HG03066 (cell line): ENCODE results near the gene NLN.
"Not testable (repeated sequence)": the region's sequence is repeated elsewhere in the genome, so short reads cannot be mapped to it uniquely, and the experiment has no call there.

Experiments
- ATAC-seq: cut with Tn5 transposase; IDR thresholded peaks from one replicate; pipeline ENCODE4 v1.9.1; 2021; ENCODE audit warnings: low read depth; ENCODE audit not compliant: unreplicated experiment

NLN gene

DNA sequence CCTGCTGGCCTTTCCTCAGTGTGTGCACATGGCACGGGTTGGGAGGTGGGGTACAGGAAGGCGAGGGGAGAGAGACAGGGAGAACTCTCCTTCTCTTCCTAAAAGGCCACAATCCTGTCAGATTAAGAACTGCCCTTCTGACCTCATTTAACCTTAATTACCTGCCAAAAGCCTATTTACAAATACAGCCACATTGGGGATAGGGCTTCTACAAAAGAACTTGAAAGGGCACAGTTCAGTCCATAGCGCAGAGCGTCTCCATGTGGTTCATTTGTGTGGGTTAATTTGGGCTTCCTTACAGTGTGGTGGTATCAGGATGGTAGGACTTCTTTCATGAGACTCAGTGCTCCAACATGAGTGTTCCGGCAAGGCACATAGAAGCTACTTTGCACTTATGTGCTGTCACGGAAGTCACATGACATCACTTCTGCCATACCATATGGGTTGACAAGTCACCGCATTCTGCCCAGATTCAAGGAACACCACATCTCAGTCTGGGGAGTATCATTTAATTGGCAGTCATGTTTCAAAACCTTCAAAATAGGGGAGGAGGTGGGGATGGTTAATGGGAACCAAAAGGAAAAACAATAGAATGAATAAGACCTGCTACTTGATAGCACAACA is 46.8 kb downstream of the NLN start:
- ATAC-seq, result no peak

GRCh38 chr5:65769539-65769938 is 47.5 kb downstream of the NLN start:
- ATAC-seq, result no peak

- no peak for ATAC-seq
Observed at GRCh38 chr5:65771266-65771665, 49.3 kb downstream of the NLN start.

DNA sequence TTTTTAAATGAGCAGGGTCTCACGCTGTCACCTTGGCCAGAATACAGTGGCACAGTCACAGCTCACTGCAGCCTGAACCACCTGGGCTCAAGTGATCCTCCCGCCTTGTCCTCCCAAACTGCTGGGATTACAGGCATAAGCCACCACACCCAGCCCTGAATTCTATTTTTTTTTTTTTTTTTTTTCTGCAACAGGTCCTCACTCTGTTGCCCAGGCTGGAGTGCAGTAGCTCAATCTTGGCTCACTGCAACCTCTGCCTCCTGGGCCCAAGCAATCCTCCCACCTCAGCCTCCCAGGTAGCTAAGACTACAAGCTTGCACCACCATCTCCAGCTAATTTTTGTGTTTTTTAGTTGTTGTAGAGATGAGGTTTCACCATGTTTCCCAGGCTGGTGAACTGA is 51.0 kb downstream of the NLN start:
- ATAC-seq, result not testable (repeated sequence)

DNA sequence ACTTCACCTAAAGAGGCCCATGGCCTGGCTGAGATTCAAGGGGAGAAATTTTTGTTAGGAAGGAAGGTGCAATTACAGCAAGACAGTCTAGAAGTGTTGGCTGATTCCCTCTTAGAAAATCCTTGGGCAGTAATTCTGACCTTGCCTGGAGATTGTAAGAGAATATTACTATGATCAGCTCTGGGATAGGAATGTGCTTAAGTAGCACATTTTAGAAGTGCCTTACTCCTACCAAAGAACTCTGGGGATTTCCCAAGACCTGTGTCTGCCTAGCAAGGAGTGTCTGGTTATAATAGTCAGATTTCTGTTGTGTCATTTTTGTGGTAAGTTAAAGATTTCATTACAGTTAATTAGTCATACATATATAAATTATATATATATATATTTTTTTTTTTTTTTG is 52.3 kb downstream of the NLN start:
- no peak for ATAC-seq

GRCh38 chr5:65775476-65775875 is 53.5 kb downstream of the NLN start:
- no peak for ATAC-seq

- no peak for ATAC-seq
Observed at GRCh38 chr5:65776441-65777141, 54.6 kb downstream of the NLN start.

- no peak for ATAC-seq
Observed at GRCh38 chr5:65778126-65778525, 56.1 kb downstream of the NLN start.

GRCh38 chr5:65779643-65780042 is 57.6 kb downstream of the NLN start:
- ATAC-seq, result no peak

GRCh38 chr5:65788296-65788695 is 66.3 kb downstream of the NLN start:
- ATAC-seq, result not testable (repeated sequence)

DNA sequence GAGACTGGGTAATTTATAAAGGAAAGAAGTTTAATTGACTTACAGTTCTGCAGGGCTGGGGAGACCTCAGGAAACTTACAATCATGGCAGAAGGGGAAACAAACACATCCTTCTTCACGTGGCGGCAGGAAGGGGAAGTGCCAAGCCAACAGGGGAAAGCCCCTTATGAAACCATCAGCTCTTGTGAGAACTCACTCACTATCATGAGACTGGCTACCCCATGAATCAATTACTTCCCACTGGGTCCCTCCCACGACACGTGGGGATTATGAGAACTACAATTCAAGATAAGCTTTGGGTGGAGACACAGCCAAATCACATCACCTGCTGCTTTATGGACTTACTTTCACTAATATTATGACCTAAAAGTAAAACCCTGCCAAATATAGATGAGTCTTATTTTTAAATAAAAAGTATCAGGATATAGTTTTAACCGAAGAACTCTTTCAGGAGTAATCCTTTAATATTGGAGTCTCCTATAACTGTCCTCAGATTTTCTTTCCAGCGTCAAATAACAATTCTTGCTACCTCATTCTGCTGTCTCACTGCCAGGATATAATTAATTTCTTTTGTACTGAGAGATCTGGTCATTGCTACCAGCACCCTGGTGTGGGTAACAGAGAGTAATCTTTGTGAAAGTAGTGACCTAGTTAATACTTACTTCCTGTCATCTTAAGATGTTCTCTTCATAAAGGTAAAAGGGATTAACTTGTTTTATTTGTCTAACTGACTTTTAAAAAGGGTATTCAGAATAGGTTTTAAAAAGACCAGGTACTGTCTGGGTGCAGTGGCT is 68.6 kb downstream of the NLN start:
- no peak for ATAC-seq

- ATAC-seq, result no peak
Observed at GRCh38 chr5:65791712-65792673, 70.0 kb downstream of the NLN start.

DNA sequence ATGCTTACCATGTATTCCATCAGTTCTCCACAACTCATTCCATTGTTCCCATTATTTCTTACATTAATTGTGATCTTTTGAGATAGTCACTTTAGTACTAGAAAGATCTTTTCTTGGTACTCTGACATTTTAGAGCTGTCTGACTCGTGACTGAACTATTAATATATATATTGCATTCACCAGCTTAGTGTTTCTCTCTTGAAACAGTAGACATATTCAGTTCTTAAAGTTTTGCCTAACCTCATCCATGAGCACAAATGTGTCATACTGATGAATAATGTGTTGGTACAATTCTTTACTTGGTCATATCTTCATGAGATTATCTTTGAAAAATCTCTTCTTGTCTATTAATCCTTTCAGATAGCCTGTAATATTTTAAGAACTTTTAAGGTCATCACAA is 74.3 kb downstream of the NLN start:
- ATAC-seq, result no peak

DNA sequence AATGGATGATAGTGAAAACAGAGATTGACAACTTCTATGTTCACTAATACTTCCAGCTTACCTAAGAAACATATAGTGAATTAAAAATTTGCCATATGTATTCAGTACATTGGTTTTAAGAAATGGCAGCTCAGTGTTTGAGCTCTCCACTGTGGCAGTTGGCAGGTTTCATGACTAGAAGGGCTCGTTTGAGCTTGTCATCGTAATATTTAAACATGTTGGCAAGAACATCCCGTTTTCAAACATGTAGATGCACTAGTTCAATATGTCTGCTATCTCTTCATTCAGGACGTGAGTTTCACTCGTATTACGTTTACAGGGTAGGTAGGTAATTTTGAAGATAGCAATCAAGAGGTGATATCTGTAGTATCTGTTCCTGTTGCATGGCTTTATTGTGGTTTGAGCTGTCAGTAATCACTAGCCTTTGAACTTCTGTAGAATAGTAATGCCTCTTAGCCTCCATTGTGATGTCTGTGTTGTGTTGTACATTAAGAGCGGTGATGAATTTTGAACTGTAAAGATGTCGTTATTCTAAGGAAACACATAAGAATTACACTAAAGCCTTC is 74.8 kb downstream of the NLN start:
- no peak for ATAC-seq

DNA sequence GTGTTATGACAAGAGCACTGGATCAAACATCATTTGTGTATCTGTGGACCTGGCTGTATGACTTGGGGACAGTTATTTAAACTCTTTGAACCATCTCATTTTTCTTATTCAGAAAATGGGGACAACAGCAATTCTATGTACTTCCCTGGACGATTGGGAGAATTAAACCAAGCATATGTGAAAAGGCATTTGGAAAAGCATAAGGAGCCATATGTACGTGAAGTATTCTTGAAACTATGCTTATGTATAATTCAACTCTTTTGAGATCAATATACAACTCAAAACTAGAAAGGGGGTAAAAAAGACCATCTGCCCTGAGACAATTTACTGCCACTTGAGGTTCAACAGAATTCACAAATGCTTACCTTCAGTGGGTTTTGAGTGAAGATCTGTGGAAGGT is 75.5 kb downstream of the NLN start:
- no peak for ATAC-seq

GRCh38 chr5:65799857-65800256 is 77.9 kb downstream of the NLN start:
- ATAC-seq, result no peak

DNA sequence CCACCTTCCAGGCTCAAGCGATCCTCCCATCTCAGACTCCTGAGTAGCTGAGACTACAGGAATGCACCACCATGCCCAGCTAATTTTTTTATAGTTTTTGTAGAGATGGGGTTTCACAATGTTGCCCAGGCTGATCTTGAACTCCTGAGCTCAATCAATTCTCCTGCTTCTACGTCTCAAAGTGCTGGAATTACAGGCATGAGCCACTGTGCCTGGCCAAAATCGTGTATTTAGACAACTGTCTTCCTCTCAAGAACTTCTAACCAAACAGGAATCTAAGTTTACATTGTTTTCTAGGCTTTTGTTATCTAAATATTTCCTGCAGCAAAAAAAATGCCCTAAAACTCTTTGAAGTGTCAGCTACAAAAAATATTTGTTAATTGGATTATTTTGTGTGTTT is 78.8 kb downstream of the NLN start:
- no peak for ATAC-seq

- no peak for ATAC-seq
Observed at GRCh38 chr5:65801352-65801783, 79.4 kb downstream of the NLN start.

GRCh38 chr5:65802080-65802479 is 80.1 kb downstream of the NLN start:
- ATAC-seq, result no peak

- no peak for ATAC-seq
Observed at GRCh38 chr5:65802820-65803219, 80.8 kb downstream of the NLN start.
